Measurements from ENCODE around the gene SYMPK. TPM values are rescaled to one million over a fixed set of nuclear protein-coding genes. Genes with fewer than 3 reads are reported as not detected.
A peak's percentile ranks its signal among the peaks of the same experiment; 100 is the strongest.

Gene SYMPK
- polyA plus RNA-seq, 1 donor: 34.5 TPM

GRCh38 chr19:45825263-45825605 is 37.7 kb downstream of the SYMPK start:
- DNase-seq (ENCODE audit: low read depth): no peak

GRCh38 chr19:45824531-45825262 is 38.2 kb downstream of the SYMPK start:
- no peak for DNase-seq (ENCODE audit: low read depth)

- no peak for DNase-seq (ENCODE audit: low read depth)
Measured at GRCh38 chr19:45824041-45824471, 38.9 kb downstream of the SYMPK start.

- no peak for DNase-seq (ENCODE audit: low read depth)
Measured at GRCh38 chr19:45823182-45823581, 39.8 kb downstream of the SYMPK start.

DNA sequence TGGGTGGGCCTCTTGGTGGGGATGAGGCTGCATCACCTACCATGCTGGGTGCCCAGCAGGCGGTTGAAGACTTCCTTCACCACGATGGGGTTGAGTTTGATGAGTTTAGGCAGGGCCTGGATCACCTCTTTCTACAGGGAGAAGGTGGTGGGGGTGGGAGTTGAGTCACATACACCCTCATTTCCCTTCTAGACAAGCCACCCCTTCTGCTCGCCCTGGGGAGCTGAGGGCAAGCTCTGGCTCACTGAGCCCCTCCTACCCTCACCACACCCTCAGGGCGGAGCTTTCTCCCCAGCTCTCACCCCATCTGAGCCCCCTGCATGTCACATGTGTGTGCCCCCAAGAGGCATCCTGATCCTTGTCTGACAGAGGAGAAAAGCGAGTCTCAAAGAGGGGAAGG is 40.2 kb downstream of the SYMPK start:
- DNase-seq (ENCODE audit: low read depth): no peak

DNA sequence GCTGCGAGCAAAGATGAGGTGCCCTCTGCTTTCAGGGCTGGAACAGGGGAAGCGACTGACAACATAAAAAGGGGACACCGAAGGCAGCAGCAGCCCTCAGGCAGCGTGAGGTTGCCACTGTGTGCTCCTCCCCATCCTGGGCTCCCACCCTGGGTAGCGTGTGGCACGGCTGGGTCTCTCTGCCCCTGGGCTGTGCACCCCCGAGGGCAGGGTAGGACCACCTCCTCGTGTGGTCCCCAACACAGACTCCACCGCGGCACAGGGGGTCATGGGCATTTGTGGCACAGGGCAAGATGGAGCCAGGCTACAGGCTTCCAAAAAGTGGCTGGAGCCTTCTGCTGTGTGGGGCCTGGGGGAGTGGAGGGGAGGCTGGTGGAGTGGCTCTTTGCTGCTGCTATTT is 41.4 kb downstream of the SYMPK start:
- no peak for DNase-seq (ENCODE audit: low read depth)

DNA sequence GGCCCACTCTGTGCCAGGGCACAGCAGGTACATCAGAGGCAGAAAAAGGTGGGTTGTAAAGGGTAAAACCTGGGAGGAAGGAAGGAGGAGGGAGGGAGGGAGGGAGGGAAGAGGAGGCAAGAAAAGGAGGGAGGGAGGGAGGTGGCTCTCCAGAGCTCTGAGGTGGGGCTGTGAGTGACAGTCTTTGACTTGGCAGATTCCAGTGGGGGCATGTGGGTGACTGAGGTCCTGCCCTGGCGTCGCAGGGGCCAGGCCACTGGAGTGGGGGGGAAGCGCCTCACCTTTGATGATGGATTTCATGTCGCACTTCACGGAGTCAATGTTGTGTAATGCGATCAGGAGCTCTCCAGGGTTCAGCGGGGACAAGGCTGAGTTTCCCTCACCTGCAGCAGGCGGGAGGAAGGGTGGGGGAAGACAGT is 41.8 kb downstream of the SYMPK start:
- no peak for DNase-seq (ENCODE audit: low read depth)

DNA sequence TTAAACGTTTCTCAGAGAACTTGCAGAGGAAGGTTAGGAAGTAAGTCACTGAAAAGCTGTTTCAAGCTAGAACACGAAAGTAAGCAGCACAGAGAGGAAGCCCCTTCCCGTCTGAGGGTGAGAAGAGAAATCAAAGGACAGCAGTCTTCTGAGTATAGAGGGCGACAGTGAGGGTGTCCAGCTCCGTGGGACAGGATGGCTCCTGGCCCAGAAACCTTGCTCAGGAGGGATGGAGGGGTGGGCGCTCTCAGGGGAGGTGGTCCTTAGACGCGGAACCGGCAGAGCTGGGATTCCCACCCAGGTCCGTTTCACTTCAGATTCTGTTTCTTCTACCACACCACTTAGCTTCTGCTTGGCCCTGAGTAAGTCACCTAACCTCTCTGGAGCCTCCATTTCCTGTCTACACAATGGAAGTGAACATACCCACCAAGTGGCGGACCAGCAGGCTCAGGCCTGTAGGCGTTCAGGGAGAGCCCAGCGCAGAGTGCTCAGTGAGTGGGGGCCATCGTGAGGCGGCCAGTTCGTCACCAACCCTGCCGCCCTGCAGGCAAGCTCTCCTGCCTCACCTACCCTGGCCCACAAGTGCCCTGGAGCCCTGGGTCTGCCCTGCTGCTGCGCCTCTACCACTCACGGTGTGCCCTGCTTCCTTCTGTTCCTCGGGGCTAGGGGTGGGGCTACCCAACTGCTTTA is 42.4 kb downstream of the SYMPK start:
- no peak for DNase-seq (ENCODE audit: low read depth)

DNA sequence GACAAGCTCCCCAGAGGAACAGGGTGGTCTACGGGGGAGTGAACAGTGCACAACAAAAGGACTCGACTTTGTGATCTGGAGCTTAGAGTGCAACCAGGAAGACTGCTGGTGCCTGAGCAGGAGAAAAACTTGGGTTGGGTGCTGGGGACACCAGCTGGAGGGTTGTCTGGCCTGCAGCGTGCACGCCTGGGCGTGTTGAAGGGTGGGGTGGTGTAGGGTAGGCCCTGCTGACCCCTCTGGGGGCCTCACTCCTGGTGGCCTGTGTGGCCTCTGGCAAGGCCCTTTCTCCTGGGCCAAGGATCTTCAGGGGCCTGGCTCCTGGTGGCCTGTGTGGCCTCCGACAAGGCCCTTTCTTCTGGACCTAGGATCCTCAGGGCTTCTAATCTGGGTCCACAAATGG is 43.2 kb downstream of the SYMPK start:
- DNase-seq (ENCODE audit: low read depth): no peak

DNA sequence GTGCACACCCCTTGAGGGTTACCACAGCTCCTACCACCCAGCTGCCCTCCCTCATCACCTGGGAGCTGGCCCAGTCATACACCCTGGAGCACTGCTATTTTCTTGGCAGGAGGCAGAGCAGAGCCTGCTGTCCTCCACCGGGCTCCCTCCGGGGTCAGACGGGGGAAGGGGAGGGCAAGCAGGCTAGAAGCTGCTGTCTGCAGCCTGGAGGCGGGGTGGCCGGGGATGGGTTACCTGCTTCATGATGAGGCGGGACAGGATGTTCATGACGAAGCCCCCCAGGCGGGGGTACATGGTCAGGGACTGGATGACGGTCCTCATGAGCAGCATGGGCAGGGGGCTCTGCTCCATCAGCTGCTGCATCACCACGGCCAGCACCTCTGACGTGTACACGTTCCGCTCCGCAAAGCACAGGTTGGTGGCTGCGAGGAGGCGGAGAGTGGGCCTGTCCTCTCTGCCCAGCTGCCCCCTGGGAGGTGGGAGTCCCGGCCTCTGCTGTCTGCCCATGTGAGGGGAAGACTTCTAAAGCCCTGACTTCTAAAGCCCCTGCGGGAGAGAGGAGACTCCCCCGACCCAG is 45.1 kb downstream of the SYMPK start:
- no peak for DNase-seq (ENCODE audit: low read depth)

DNA sequence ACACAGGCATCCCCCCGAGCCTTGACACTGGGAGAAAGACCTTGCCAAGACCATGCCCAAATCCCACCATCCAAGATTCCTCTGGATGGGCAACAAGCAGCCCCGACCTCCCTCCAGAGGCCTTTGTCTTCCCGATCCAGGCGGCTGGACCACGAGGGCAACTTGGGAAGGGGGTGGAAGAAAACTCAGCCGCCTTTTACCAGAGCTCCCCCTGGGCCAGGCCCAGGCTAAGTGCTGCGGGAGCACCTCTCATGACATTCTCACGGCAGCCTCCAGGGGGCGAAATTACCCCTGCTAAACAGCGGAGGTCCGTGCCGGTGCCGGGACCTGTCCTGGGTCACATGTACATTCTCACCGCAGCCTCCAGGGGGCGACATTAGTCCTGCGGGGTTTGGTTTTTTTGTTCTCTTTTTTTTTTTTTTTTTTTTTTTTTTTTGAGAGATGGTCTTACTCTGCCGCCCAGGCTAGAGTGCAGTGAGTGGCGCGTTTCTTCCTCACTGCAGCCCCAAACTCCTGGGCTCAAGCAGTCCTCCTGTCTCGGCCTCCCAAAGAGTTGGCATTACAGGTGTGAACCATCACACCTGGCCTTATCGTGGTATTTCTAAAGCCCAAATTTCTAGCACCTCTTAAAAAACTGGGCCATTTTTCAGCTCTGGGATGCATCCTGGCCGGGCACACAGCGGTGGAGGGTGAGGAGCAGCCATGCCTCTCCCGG is 45.8 kb downstream of the SYMPK start:
- DNase-seq (ENCODE audit: low read depth): peak; percentile 72

- no peak for DNase-seq (ENCODE audit: low read depth)
Measured at GRCh38 chr19:45816236-45817009, 46.5 kb downstream of the SYMPK start.

- DNase-seq (ENCODE audit: low read depth): no peak
Measured at GRCh38 chr19:45815481-45816216, 47.3 kb downstream of the SYMPK start.

- DNase-seq (ENCODE audit: low read depth): no peak
Measured at GRCh38 chr19:45814851-45815480, 48.0 kb downstream of the SYMPK start, which contains the start of gene RSPH6A. RSPH6A (minus strand) TSS chr19:45815308; CDS start chr19:45815176, 132 bp downstream.

- no peak for DNase-seq (ENCODE audit: low read depth)
Measured at GRCh38 chr19:45814166-45814780, 48.7 kb downstream of the SYMPK start.

GRCh38 chr19:45812297-45812696 is 50.6 kb downstream of the SYMPK start:
- DNase-seq (ENCODE audit: low read depth): no peak

DNA sequence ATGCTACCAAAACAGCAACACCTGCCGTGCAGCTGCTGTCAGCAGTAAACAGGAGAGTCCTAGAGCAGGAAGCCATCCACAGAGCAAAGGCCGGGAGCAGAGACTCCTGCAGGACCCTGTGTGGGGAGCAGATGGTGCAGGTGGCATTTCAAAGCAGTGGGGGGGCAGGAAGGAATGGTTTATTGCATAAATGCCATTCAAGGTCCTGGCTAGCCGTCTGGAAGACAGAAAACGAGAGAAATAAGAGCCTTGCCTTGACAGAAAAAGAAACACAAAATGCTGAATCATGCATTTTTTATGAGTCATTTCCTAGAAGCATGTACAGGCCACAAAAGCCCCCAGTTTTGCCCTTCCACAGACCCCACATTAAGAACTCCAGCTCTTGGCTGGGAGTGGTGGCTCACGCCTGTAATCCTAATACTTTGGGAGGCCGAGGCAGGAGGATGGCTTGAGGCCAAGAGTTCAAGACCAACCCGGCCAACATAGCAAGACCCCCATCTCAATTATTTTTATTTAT is 53.2 kb downstream of the SYMPK start:
- no peak for DNase-seq (ENCODE audit: low read depth)

- DNase-seq (ENCODE audit: low read depth): no peak
Measured at GRCh38 chr19:45805719-45806118, 57.2 kb downstream of the SYMPK start.

DNA sequence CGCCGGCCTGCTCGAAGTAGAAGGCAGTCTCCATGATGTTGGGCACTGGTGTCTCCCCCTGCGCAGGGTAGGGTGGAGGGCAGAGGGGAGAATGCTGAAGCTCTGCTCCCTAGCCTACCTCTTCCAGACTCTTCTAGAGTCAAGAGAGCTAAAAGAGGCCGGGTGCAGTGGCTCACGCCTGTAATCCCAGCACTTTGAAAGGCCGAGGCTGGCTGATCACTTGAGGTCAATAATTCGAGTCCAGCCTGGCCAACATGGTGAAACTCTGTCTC is 58.1 kb downstream of the SYMPK start:
- no peak for DNase-seq (ENCODE audit: low read depth)

Data from forelimb muscle (tissue), 1 donor.